Left ventricle myocardium inferior (tissue), 1 donor: ENCODE measurements around the gene LEPROT. TPM values are rescaled to one million over a fixed set of nuclear protein-coding genes. Genes with fewer than 3 reads are reported as not detected.

Source experiments
- DNase-seq: peaks from one replicate; pipeline ENCODE4 v3.0.0-alpha.2; 2020
- H3K27ac ChIP-seq: fragments of 200-600 bp; replicated peaks from 2 replicates; pipeline ENCODE4 v1.8.0; 2021
- H3K27me3 ChIP-seq: fragments of 200-600 bp; 2 replicates; pipeline ENCODE4 v1.8.0; 2021; ENCODE audit warnings: low read depth
- H3K36me3 ChIP-seq: fragments of 200-600 bp; 2 replicates; pipeline ENCODE4 v1.8.0; 2021
- H3K4me1 ChIP-seq: fragments of 200-600 bp; 2 replicates; pipeline ENCODE4 v1.8.0; 2021
- H3K4me3 ChIP-seq: fragments of 200-600 bp; 2 replicates; pipeline ENCODE4 v1.8.0; 2021; ENCODE audit warnings: mild to moderate bottlenecking, moderate library complexity
- H3K9me3 ChIP-seq: fragments of 200-600 bp; replicated peaks from 2 replicates; pipeline ENCODE4 v1.8.0; 2021
- CTCF ChIP-seq: fragments of 200-600 bp; IDR thresholded peaks from 2 replicates; pipeline ENCODE4 v1.8.0; 2021; ENCODE audit warnings: antibody characterized with exemption, mild to moderate bottlenecking, borderline replicate concordance
- intact Hi-C: fragments of 100-400 bp; cut with micrococcal nuclease; formaldehyde crosslinking; loops from one replicate; pipeline ENCODE4 v1.11.0; 2022
- total RNA-seq: library from RNA; stranded (reverse); fragmentation: NEBNext Ultra II Directional; extraction: Animal tissue kit (Norgen Biotek cat#: 25700); gene quantifications from one replicate; pipeline ENCODE4 v1.2.1, GENCODE V29; 2021
- donor health status: DM: no; HTN: yes; CAD: no; lungs with severe emphysema.

The LEPROT gene
- total RNA-seq, 1 donor from 2014 or later = 51.0 TPM

- peak overlapping the region; percentile 94 for H3K4me3 ChIP-seq
- peak; percentile 99 for DNase-seq
- H3K36me3 ChIP-seq = peaks cover under 1% of the 10 kb centered on the region
- no peaks in the 10 kb centered on the region for H3K27me3 ChIP-seq
- intact Hi-C loops = no loop called here
- no peak for TF ChIP-seq CTCF
- no peaks in the 10 kb centered on the region for H3K9me3 ChIP-seq
- H3K27ac ChIP-seq = peak overlapping the region; percentile 99
- H3K4me1 ChIP-seq = peaks cover 34% of the 10 kb centered on the region
Measured at GRCh38 chr1:65419681-65420589, 533 bp upstream of the LEPROT start.

DNA sequence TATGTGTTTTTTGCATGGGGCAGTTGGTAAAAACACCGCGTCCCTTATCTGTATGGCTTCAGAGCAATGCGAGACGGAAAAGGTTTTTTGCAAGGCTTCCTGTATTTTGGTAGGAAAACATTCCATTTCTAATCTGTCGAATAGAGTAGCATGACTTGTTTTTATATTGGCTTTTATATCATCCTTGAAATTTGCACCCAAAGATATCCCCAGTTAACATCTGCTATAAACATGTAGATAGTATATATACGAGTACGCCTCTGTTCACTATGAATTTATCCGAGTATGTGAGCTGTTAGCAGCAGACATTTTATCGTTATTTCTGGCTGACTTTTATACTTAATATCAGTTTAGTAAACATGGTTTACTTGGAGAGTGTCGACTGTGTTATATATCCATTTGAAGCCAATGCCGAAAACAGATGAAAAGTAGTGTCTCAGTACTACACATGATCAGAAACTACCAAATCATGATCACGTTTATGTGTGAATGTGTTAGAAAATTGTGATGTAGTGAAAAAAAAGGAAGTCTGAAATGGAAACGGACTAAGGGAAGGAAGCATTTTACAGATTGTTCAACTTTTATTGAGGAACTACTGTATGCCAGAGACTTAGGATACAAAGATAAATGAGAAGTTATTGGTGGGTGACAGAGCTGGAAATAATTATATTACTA is 1.0 kb downstream of the LEPROT start:
- no peaks in the 10 kb centered on the region for H3K9me3 ChIP-seq
- peak overlapping the region; percentile 99 for H3K27ac ChIP-seq
- peak overlapping the region; percentile 94 for H3K4me3 ChIP-seq
- intact Hi-C loops = no loop called here
- no peak for TF ChIP-seq CTCF
- no peaks in the 10 kb centered on the region for H3K27me3 ChIP-seq
- no peak for DNase-seq
- peaks cover 16% of the 10 kb centered on the region for H3K36me3 ChIP-seq
- peaks cover 34% of the 10 kb centered on the region for H3K4me1 ChIP-seq

- H3K27ac ChIP-seq = peak overlapping the region; percentile 99
- H3K4me1 ChIP-seq = peaks cover 34% of the 10 kb centered on the region
- intact Hi-C loops = no loop called here
- H3K4me3 ChIP-seq = peak overlapping the region; percentile 94
- H3K9me3 ChIP-seq = no peaks in the 10 kb centered on the region
- TF ChIP-seq CTCF = no peak
- DNase-seq = no peak
- peaks cover 26% of the 10 kb centered on the region for H3K36me3 ChIP-seq
- no peaks in the 10 kb centered on the region for H3K27me3 ChIP-seq
Measured at GRCh38 chr1:65422241-65423203, 2.1 kb downstream of the LEPROT start.

DNA sequence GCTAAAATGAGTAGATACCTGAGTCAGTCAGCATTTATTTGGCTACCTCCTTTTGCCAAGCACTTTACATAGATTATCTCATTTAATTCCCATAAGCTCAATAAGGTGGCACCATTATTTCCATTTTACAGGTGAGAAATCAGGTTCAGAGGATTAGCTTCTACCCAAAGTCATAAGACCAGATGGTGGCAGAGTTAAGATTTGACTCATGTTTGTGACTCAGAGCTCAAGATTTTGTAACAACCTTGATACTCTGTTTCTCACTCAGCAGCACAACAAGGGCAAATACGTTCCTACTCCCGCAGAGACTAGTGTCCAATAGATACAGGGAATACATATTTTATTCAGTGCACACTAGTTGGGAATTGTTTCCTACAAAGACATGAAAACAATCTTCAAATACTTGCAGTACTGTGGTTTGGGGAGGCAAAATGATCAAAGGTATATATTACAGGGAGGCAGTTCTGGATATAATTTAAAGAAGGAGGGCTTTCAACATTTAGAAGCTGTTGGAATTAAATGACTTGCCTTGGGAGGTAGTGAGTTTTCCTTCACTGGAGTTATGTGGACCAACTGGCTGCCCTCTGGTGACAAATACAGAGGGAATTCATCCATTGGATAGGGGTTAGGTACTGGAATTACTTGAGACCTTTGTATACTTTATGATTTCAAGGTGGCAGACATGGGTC is 3.6 kb downstream of the LEPROT start:
- DNase-seq = no peak
- Histone ChIP-seq H3K36me3 (peaks cover 36% of the 10 kb centered on the region), H3K27me3 (no peaks in the 10 kb centered on the region), H3K27ac (no peak overlapping the region), H3K4me3 (no peak overlapping the region), H3K9me3 (no peaks in the 10 kb centered on the region), H3K4me1 (peaks cover 37% of the 10 kb centered on the region)
- TF ChIP-seq CTCF = no peak
- intact Hi-C loops = no loop called here

GRCh38 chr1:65424573-65424889 is 4.1 kb downstream of the LEPROT start:
- no peak overlapping the region for H3K27ac ChIP-seq
- intact Hi-C loops = no loop called here
- H3K4me1 ChIP-seq = peaks cover 37% of the 10 kb centered on the region

More at GRCh38 chr1:65424573-65424889, 4.1 kb downstream of the LEPROT start:
- no peak for DNase-seq
- Histone ChIP-seq H3K36me3 (peaks cover 36% of the 10 kb centered on the region), H3K4me3 (no peak overlapping the region), H3K9me3 (no peaks in the 10 kb centered on the region), H3K27me3 (no peaks in the 10 kb centered on the region)
- TF ChIP-seq CTCF = no peak
